Activated T-helper 1 cell treated with Interleukin-2 at 50 U/mL for 16 hours (primary cell): ENCODE measurements around the gene BPIFA2.
"Not testable (repeated sequence)": the region's sequence is repeated elsewhere in the genome, so short reads cannot be mapped to it uniquely, and the experiment has no call there.

ENCODE experiments used
- DNase-seq: peaks from one replicate; pipeline ENCODE4 v3.0.0-alpha.2; 2020; ENCODE audit warnings: low read depth

Gene BPIFA2

GRCh38 chr20:33160681-33161080, 7.3 kb upstream of the BPIFA2 start:
- no peak for DNase-seq

GRCh38 chr20:33162313-33162712, 5.6 kb upstream of the BPIFA2 start:
- no peak for DNase-seq

GRCh38 chr20:33162753-33163152, 5.2 kb upstream of the BPIFA2 start:
- no peak for DNase-seq

GRCh38 chr20:33163856-33164762, 3.9 kb upstream of the BPIFA2 start:
- DNase-seq, result no peak

- no peak for DNase-seq
Observed at GRCh38 chr20:33164763-33165095, 3.2 kb upstream of the BPIFA2 start.

- no peak for DNase-seq
Observed at GRCh38 chr20:33165416-33166055, 2.4 kb upstream of the BPIFA2 start.

- no peak for DNase-seq
Observed at GRCh38 chr20:33166533-33167113, 1.3 kb upstream of the BPIFA2 start.

- DNase-seq, result no peak
Observed at GRCh38 chr20:33169176-33169794, 1.3 kb downstream of the BPIFA2 start.

- DNase-seq, result no peak
Observed at GRCh38 chr20:33172781-33173180, 4.8 kb downstream of the BPIFA2 start.

- DNase-seq, result no peak
Observed at GRCh38 chr20:33175123-33175522, 7.2 kb downstream of the BPIFA2 start.

GRCh38 chr20:33176101-33176500, 8.1 kb downstream of the BPIFA2 start:
- DNase-seq, result no peak

- DNase-seq, result no peak
Observed at GRCh38 chr20:33177866-33178265, 9.9 kb downstream of the BPIFA2 start.

- no peak for DNase-seq
Observed at GRCh38 chr20:33178726-33179125, 10.8 kb downstream of the BPIFA2 start.

GRCh38 chr20:33180169-33180568, 12.2 kb downstream of the BPIFA2 start:
- no peak for DNase-seq

GRCh38 chr20:33181482-33182093, 13.6 kb downstream of the BPIFA2 start:
- no peak for DNase-seq

GRCh38 chr20:33183312-33183711, 15.4 kb downstream of the BPIFA2 start:
- DNase-seq, result no peak

GRCh38 chr20:33185031-33185590, 17.2 kb downstream of the BPIFA2 start:
- not testable (repeated sequence) for DNase-seq

- DNase-seq, result no peak
Observed at GRCh38 chr20:33187491-33187890, 19.5 kb downstream of the BPIFA2 start.

GRCh38 chr20:33188421-33188820, 20.5 kb downstream of the BPIFA2 start:
- no peak for DNase-seq

GRCh38 chr20:33191484-33191883, 23.5 kb downstream of the BPIFA2 start:
- no peak for DNase-seq

GRCh38 chr20:33191955-33192354, 24.0 kb downstream of the BPIFA2 start:
- no peak for DNase-seq

- no peak for DNase-seq
Observed at GRCh38 chr20:33192912-33193501, 25.0 kb downstream of the BPIFA2 start.
